Kidney epithelial cell (primary cell): Measurements from ENCODE around the gene OR5H1. TPM values are rescaled to one million over a fixed set of nuclear protein-coding genes. Genes with fewer than 3 reads are reported as not detected.

Source experiments
- DNase-seq: peaks from one replicate; pipeline ENCODE4 v3.0.0-alpha.2; 2010; ENCODE audit warnings: low read depth
- H3K27me3 ChIP-seq: 2 replicates; pipeline ENCODE4 v1.6.0; 2011; ENCODE audit warnings: low read length; ENCODE audit not compliant: control insufficient read depth, insufficient read depth
- H3K36me3 ChIP-seq: 2 replicates; pipeline ENCODE4 v1.5.1; 2011; ENCODE audit warnings: low read length; ENCODE audit not compliant: control insufficient read depth, insufficient read depth
- H3K4me3 ChIP-seq: 2 replicates; pipeline ENCODE4 v1.5.1; 2011; ENCODE audit warnings: low read depth, mild to moderate bottlenecking, control low read depth, low read length
- total RNA-seq: library from RNA; depleted of rRNA; stranded (reverse); fragments of >200 nt; gene quantifications from 2 replicates; pipeline ENCODE4 v1.2.3, GENCODE V29; 2015
- TF ChIP-seq, protein P1 (sequence below): IDR thresholded peaks from 2 replicates; pipeline ENCODE4 v1.5.1; 2011; ENCODE audit warnings: mild to moderate bottlenecking, moderate library complexity, low read length, control low read depth, inconsistent platforms; ENCODE audit not compliant: insufficient read depth, poor library complexity, severe bottlenecking

OR5H1 gene
- total RNA-seq, 1 donor from 2014 or later, result not detected

DNA sequence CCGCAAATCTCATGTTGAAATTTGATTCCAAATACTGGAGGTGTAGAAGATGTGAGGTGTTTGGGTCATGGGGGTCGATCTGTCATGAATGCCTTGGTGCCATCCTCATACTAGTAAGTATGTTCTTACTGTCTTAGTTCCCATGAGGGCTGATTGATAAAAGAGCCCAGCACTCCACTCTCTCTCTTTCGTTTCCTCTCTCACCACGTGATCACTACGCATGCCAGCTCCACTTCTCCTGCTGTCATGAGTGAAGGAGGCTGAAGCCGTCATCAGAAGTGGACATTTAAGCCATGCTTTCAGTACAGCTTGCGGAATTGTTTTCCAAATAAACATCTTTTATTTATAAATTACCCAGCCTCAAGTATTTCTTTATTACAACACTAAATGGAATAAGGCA, 42.1 kb downstream of the OR5H1 start:
- TF ChIP-seq, protein P1, sequence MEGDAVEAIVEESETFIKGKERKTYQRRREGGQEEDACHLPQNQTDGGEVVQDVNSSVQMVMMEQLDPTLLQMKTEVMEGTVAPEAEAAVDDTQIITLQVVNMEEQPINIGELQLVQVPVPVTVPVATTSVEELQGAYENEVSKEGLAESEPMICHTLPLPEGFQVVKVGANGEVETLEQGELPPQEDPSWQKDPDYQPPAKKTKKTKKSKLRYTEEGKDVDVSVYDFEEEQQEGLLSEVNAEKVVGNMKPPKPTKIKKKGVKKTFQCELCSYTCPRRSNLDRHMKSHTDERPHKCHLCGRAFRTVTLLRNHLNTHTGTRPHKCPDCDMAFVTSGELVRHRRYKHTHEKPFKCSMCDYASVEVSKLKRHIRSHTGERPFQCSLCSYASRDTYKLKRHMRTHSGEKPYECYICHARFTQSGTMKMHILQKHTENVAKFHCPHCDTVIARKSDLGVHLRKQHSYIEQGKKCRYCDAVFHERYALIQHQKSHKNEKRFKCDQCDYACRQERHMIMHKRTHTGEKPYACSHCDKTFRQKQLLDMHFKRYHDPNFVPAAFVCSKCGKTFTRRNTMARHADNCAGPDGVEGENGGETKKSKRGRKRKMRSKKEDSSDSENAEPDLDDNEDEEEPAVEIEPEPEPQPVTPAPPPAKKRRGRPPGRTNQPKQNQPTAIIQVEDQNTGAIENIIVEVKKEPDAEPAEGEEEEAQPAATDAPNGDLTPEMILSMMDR, result no peak
- Histone ChIP-seq H3K4me3 (no peak overlapping the region), H3K36me3 (no peaks in the 10 kb centered on the region), H3K27me3 (no peaks in the 10 kb centered on the region)
- no peak for DNase-seq

- Histone ChIP-seq H3K36me3 (no peaks in the 10 kb centered on the region), H3K4me3 (no peak overlapping the region), H3K27me3 (no peaks in the 10 kb centered on the region)
- no peak for DNase-seq
- TF ChIP-seq, protein P1, result no peak
Observed at GRCh38 chr3:98180319-98180890, 49.9 kb downstream of the OR5H1 start.

DNA sequence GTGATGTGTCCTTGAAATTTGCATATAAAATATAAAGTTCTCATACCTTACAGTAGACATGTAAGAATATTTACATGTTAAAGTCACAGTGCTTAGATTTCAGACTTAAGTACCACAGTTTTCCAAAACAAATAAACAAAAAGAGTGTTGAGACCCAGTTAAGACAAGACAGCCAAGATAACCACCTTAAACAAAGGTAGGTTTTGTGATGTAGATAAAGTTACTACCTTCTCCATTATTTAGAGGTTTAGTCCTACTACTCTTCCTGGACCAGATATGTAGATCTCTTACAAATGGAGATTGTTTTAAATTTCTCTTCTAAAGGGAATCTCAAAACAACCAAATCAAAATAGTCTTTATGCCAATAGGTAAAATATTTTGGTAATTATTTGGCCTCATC, 51.7 kb downstream of the OR5H1 start:
- H3K4me3 ChIP-seq, result no peak overlapping the region
- no peaks in the 10 kb centered on the region for H3K36me3 ChIP-seq
- TF ChIP-seq, protein P1, result no peak
- no peak for DNase-seq
- H3K27me3 ChIP-seq, result no peaks in the 10 kb centered on the region

DNA sequence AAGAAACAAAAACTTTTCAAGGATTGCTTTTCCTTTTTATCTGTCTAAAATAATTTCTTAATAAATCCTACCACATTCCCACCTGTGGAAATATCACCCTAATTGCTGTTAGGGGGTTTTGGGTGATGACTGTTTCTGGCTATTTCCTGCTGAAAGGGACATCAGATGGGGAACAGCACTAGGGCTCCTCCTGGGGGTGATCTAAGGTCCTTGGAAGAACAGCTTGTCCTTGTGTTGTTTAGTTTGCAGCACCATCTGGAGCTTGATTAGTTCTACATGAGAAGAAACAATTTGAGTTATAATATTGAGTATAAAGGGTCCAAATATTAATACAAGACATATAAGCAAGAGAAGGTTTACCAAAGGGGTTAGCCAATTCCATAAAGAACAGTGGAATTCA, 54.7 kb downstream of the OR5H1 start:
- TF ChIP-seq, protein P1, result peak; percentile 12
- no peak for DNase-seq
- Histone ChIP-seq H3K36me3 (no peaks in the 10 kb centered on the region), H3K4me3 (no peak overlapping the region), H3K27me3 (no peaks in the 10 kb centered on the region)

Other genes starting within 250 kb of the OR5H1 start
- 21.5 and 22.0 TPM in 2 replicates for gene RIOX2, start 158.3 kb upstream of the OR5H1 start, total RNA-seq
- gene GABRR3, start 95.4 kb upstream of the OR5H1 start, total RNA-seq, result not detected in 2 replicates
- not detected in 2 replicates for gene OR5AC2, start 43.5 kb upstream of the OR5H1 start, total RNA-seq
- gene OR5H14, start 16.8 kb downstream of the OR5H1 start, total RNA-seq, result not detected in 2 replicates
- not detected in 2 replicates for gene OR5H15, start 36.0 kb downstream of the OR5H1 start, total RNA-seq
- not detected in 2 replicates for gene OR5H6, start 133.5 kb downstream of the OR5H1 start, total RNA-seq
- gene OR5H2, start 151.8 kb downstream of the OR5H1 start, total RNA-seq, result not detected in 2 replicates
- gene OR5K4, start 223.1 kb downstream of the OR5H1 start, total RNA-seq, result not detected in 2 replicates